Ramos (cell line): ENCODE measurements around the gene EN1.

Experiments used
- in situ Hi-C: fragments of 300-500 bp; cut with MboI; formaldehyde crosslinking; loops from one replicate; pipeline ENCODE4 v1.14.3; 2022; ENCODE audit warnings: low sequenced_read_pairs; ENCODE audit not compliant: unreplicated experiment

The EN1 gene

GRCh38 chr2:118806797-118807667 is 40.4 kb downstream of the EN1 start:
- in situ Hi-C loops = no loop called here

- in situ Hi-C loops = no loop called here
These were observed 42.3 kb downstream of the EN1 start for GRCh38 chr2:118805064-118805690.

GRCh38 chr2:118803012-118803411 is 44.4 kb downstream of the EN1 start:
- in situ Hi-C loops = no loop called here

- in situ Hi-C loops = no loop called here
These were observed 46.3 kb downstream of the EN1 start for GRCh38 chr2:118801151-118801550.

DNA sequence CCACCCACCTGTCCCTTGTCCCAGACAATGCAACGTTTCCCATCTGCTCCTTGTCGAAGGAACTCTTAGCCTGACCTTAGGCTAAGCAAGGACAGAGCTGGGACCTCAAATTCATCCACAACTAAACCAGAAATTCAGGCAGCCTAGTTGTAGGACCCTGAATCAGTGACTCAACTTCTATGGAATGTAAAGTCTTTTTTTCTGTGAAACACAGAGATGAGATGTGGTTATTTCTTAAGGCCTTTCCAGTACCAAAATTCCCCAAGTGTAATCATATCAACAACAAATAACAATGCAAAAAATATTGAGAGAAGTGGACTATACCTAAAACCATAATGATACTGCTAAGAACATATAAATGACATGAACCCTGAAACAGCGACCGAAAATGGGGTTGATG is 46.7 kb downstream of the EN1 start:
- in situ Hi-C loops = no loop called here

DNA sequence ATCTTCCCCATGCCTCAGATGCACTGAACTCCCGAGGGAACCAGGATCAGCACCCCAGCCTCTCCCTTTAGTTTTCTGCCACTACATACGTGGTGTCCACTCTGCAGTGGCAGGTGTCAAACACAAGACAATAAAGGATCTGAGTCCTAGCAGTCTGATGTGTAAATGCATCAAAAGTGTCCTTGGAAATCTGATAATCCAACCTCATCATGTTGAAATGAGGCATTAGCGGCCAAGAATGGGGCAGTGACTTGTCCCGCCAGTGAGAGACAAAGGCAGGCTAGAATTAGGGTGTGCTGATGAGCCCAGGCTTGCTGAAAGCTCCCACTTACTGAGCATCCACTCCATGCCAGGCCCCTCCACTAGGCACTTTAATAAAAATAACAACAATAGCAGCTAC is 52.9 kb downstream of the EN1 start:
- in situ Hi-C loops = no loop called here
